HG03457 (cell line): Measurements from ENCODE around the gene VWA5A.
A peak's percentile ranks its signal among the peaks of the same experiment; 100 is the strongest.

Experiments
- ATAC-seq: cut with Tn5 transposase; IDR thresholded peaks from one replicate; pipeline ENCODE4 v1.9.1; 2021; ENCODE audit warnings: moderate number of reproducible peaks; ENCODE audit not compliant: unreplicated experiment

Gene VWA5A

GRCh38 chr11:124114942-124115781, at the start of gene VWA5A:
Gene VWA5A (plus strand): TSS chr11:124115450. CDS start chr11:124117512, 2,062 bp downstream.
- peak; percentile 100 for ATAC-seq

- no peak for ATAC-seq
Observed at GRCh38 chr11:124068601-124069110, 46.6 kb upstream of the VWA5A start.

GRCh38 chr11:124069429-124070401, 45.5 kb upstream of the VWA5A start:
- peak; percentile 72 for ATAC-seq

- peak; percentile 87 for ATAC-seq
Observed at GRCh38 chr11:124070915-124071622, 44.2 kb upstream of the VWA5A start.

GRCh38 chr11:124071623-124071948, 43.7 kb upstream of the VWA5A start:
- ATAC-seq = no peak

GRCh38 chr11:124072147-124072546, 43.1 kb upstream of the VWA5A start:
- ATAC-seq = no peak

GRCh38 chr11:124074554-124074953, 40.7 kb upstream of the VWA5A start:
- no peak for ATAC-seq

- ATAC-seq = no peak
Observed at GRCh38 chr11:124075492-124075840, 39.8 kb upstream of the VWA5A start.

GRCh38 chr11:124075841-124076651, 39.2 kb upstream of the VWA5A start:
- ATAC-seq = peak; percentile 72

GRCh38 chr11:124077266-124077665, 38.0 kb upstream of the VWA5A start:
- ATAC-seq = no peak

GRCh38 chr11:124078591-124078990, 36.7 kb upstream of the VWA5A start:
- no peak for ATAC-seq

GRCh38 chr11:124079631-124080326, 35.5 kb upstream of the VWA5A start:
- ATAC-seq = no peak

- no peak for ATAC-seq
Observed at GRCh38 chr11:124080327-124081001, 34.8 kb upstream of the VWA5A start.

- no peak for ATAC-seq
Observed at GRCh38 chr11:124081483-124081882, 33.8 kb upstream of the VWA5A start.

- no peak for ATAC-seq
Observed at GRCh38 chr11:124082371-124082770, 32.9 kb upstream of the VWA5A start.

GRCh38 chr11:124085583-124085982, 29.7 kb upstream of the VWA5A start:
- ATAC-seq = no peak

GRCh38 chr11:124085997-124086846, 29.0 kb upstream of the VWA5A start:
- no peak for ATAC-seq

- ATAC-seq = no peak
Observed at GRCh38 chr11:124090996-124091395, 24.3 kb upstream of the VWA5A start.
